HepG2 (cell line): ENCODE measurements around the gene TRRAP. TPM values are rescaled to one million over a fixed set of nuclear protein-coding genes. Genes with fewer than 3 reads are reported as not detected.

ENCODE experiments used
- ATAC-seq: fragments of 200-7000 bp; cut with Tn5 transposase; 3 replicates; pipeline ENCODE4 v1.9.1; 2020; ENCODE audit warnings: mild to moderate bottlenecking, moderate library complexity
- BruUV-seq: library from RNA; stranded (reverse); fragments of 400-500 nt; replicated peaks from 2 replicates; lab custom pipeline; 2021; lab: Mats Ljungman, UMichigan
- CTCF ChIA-PET: fragments of 300-600 bp; formaldehyde crosslinking; extraction: SDS; loops from one replicate; lab custom pipeline; 2021; ENCODE audit warnings: low total read pairs, inconsistent platforms, low intra/inter-chr PET ratio; lab: Yijun Ruan, JAX
- POLR2A ChIA-PET: fragments of 350-600 bp; sonication (Branson Sonifier 250); formaldehyde crosslinking; loops from one replicate; lab custom pipeline; 2020; ENCODE audit warnings: antibody characterized with exemption, inconsistent platforms; lab: Yijun Ruan, JAX
- DNase-seq: peaks from one replicate; pipeline ENCODE4 v3.0.0-alpha.2; 2015; ENCODE audit warnings: low spot score
- FAIRE-seq: peaks from 3 replicates; lab custom pipeline; 2011; peaks lifted over from hg19 to GRCh38; lab: Jason Lieb, UNC
- H2AFZ ChIP-seq: one replicate; pipeline ENCODE4 v1.6.1; 2011; ENCODE audit warnings: low read length, inconsistent platforms
- H3K27ac ChIP-seq: fragments of 300-600 bp; 3 replicates; pipeline ENCODE4 v1.8.0; 2011; ENCODE audit warnings: mixed run types, mild to moderate bottlenecking, mixed read lengths, low read length, inconsistent platforms; ENCODE audit not compliant: insufficient read depth; ENCODE audit errors: extremely low read length
- H3K27me3 ChIP-seq, 2 experiments: fragments of 200-600 bp in 1 of 2; 2 replicates in 1 of 2; 3 replicates in 1 of 2; pipeline versions ENCODE4 v1.6.0 to v1.8.0; 2011; ENCODE audit warnings: low read length in 2 of 2, mild to moderate bottlenecking in 2 of 2, moderate library complexity in 2 of 2, inconsistent platforms in 1 of 2; ENCODE audit not compliant: insufficient read depth in 2 of 2, control insufficient read depth in 1 of 2
- H3K36me3 ChIP-seq, 2 experiments: fragments of 200-600 bp in 1 of 2; replicated peaks in 1 of 2; 2 replicates in 1 of 2; 3 replicates in 1 of 2; pipeline versions ENCODE4 v1.5.1 to v1.8.0; 2011; ENCODE audit warnings: low read length in 2 of 2, inconsistent platforms in 1 of 2; ENCODE audit not compliant: insufficient read depth in 2 of 2, control insufficient read depth in 1 of 2
- H3K4me1 ChIP-seq: 2 replicates; pipeline ENCODE4 v1.5.1; 2012; ENCODE audit warnings: low read length, inconsistent platforms; ENCODE audit not compliant: insufficient read depth
- H3K4me2 ChIP-seq: 2 replicates; pipeline ENCODE4 v1.6.0; 2011; ENCODE audit warnings: low read depth, low read length, inconsistent platforms
- H3K4me3 ChIP-seq, 3 experiments: fragments of 200-600 bp in 1 of 3; sonication (generic), shearing (Covaris generic) in 1 of 3; replicated peaks in 1 of 3; 2 replicates each; pipeline ENCODE4 v1.5.1; 2011 to 2016; ENCODE audit warnings: low read length in 3 of 3, inconsistent platforms in 2 of 3, low read depth in 2 of 3, mild to moderate bottlenecking in 2 of 3, control low read depth in 1 of 3, mixed read lengths in 1 of 3; ENCODE audit not compliant: insufficient read depth in 1 of 3
- H3K79me2 ChIP-seq: one replicate; pipeline ENCODE4 v1.6.1; 2011; ENCODE audit warnings: low read length, inconsistent platforms; ENCODE audit not compliant: insufficient read depth
- H3K9ac ChIP-seq: 2 replicates; pipeline ENCODE4 v1.6.0; 2011; ENCODE audit warnings: mild to moderate bottlenecking, low read depth, low read length, inconsistent platforms; ENCODE audit not compliant: insufficient read depth
- H3K9me3 ChIP-seq: 2 replicates; pipeline ENCODE4 v1.5.1; 2012; ENCODE audit warnings: mild to moderate bottlenecking, low read length
- H4K20me1 ChIP-seq: 2 replicates; pipeline ENCODE4 v1.6.0; 2011; ENCODE audit warnings: inconsistent platforms, mild to moderate bottlenecking, low read length, moderate library complexity; ENCODE audit not compliant: insufficient read depth
- ATF2 ChIP-seq: sonication (generic); formaldehyde crosslinking; IDR thresholded peaks from 2 replicates; pipeline ENCODE4 v1.4.0; 2020; ENCODE audit warnings: missing genetic modification reagents
- CHD4 ChIP-seq: fragments of 200-600 bp; sonication (generic); IDR thresholded peaks from 2 replicates; pipeline ENCODE4 v1.7.0; 2017; ENCODE audit warnings: mild to moderate bottlenecking, low read length, borderline replicate concordance
- E2F1 ChIP-seq: sonication (generic); formaldehyde crosslinking; IDR thresholded peaks from 2 replicates; pipeline ENCODE4 v1.5.0; 2020; ENCODE audit warnings: missing genetic modification reagents
- FOXA3 ChIP-seq: IDR thresholded peaks from 2 replicates; pipeline ENCODE4 v1.6.1; 2016; ENCODE audit warnings: missing genetic modification reagents, missing compliant biosample characterization
- FOXK2 ChIP-seq: fragments of 450-650 bp; IDR thresholded peaks from 2 replicates; pipeline ENCODE4 v1.6.1; 2016
- FOXO4 ChIP-seq: sonication (generic); formaldehyde crosslinking; conservative IDR thresholded peaks from 2 replicates; pipeline ENCODE4 v1.8.1; 2023; ENCODE audit warnings: missing genetic modification reagents
- HMGXB3 ChIP-seq: sonication (generic); formaldehyde crosslinking; IDR thresholded peaks from 2 replicates; pipeline ENCODE4 v1.4.0; 2020; ENCODE audit warnings: missing genetic modification reagents, borderline replicate concordance
- NFIC ChIP-seq: IDR thresholded peaks from 2 replicates; pipeline ENCODE4 v1.6.1; 2012; ENCODE audit warnings: mild to moderate bottlenecking, low read length, inconsistent platforms
- PCBP2 ChIP-seq: fragments of 200-400 bp; formaldehyde crosslinking; optimal IDR thresholded peaks from 2 replicates; pipeline ENCODE3; 2018; ENCODE audit warnings: low read length, low read depth; ENCODE audit not compliant: poor library complexity, severe bottlenecking
- PHF21A ChIP-seq: sonication (generic); formaldehyde crosslinking; IDR thresholded peaks from 2 replicates; pipeline ENCODE4 v1.5.0; 2020; ENCODE audit warnings: mild to moderate bottlenecking, missing genetic modification reagents
- POLR2AphosphoS5 ChIP-seq: IDR thresholded peaks from 2 replicates; pipeline ENCODE4 v1.6.1; 2012; ENCODE audit warnings: low read depth, low read length
- TFAP4 ChIP-seq: sonication (generic); IDR thresholded peaks from 2 replicates; pipeline ENCODE4 v1.6.1; 2016; ENCODE audit warnings: low read depth, borderline replicate concordance
- ZNF3 ChIP-seq: IDR thresholded peaks from 2 replicates; pipeline ENCODE4 v1.7.0; 2017; ENCODE audit warnings: inconsistent platforms
- ZNF333 ChIP-seq: sonication (generic); formaldehyde crosslinking; IDR thresholded peaks from 2 replicates; pipeline ENCODE4 v1.4.0; 2020; ENCODE audit warnings: mild to moderate bottlenecking, missing genetic modification reagents, borderline replicate concordance
- ZNF354B ChIP-seq: sonication (generic); formaldehyde crosslinking; IDR thresholded peaks from 2 replicates; pipeline ENCODE4 v1.8.0; 2022; ENCODE audit warnings: mild to moderate bottlenecking, missing genetic modification reagents
- ZNF616 ChIP-seq: sonication (generic); formaldehyde crosslinking; IDR thresholded peaks from 2 replicates; pipeline ENCODE4 v1.5.0; 2020; ENCODE audit warnings: low read depth, mild to moderate bottlenecking, missing genetic modification reagents
- WGBS: methylation state at CpG from one replicate; pipeline ENCODE4 v1.1.6; 2017; ENCODE audit warnings: low lambda C conversion rate; 5-methylcytosine and 5-hydroxymethylcytosine counted together
- in situ Hi-C: cut with HindIII; loops from 2 replicates; pipeline ENCODE4 v1.10.0; 2017; ENCODE audit warnings: low pct_unique_long_range_greater_than_20kb; ENCODE audit not compliant: extremely low pct_ligation_motif_present
- intact Hi-C: fragments of 100-400 bp; cut with micrococcal nuclease; formaldehyde crosslinking; loops from one replicate; pipeline ENCODE4 v1.10.0; 2022; ENCODE audit not compliant: unreplicated experiment
- polyA plus RNA-seq, 8 experiments: library from polyadenylated mRNA; depleted of rRNA in 3 of 8; stranded (reverse) in 7 of 8; unstranded in 1 of 8; fragments of >200 nt; fragmentation: Illumina TruSeq in 4 of 8; extraction: Trizol in 4 of 8; gene quantifications; 2 replicates each; pipeline versions ENCODE4 v1.2.1 to v1.2.3, GENCODE V29; 2011 to 2016; ENCODE audit warnings: low read depth in 4 of 8, missing spikeins in 1 of 8, mixed read lengths in 1 of 8; ENCODE audit not compliant: insufficient read depth in 1 of 8
- total RNA-seq, 5 experiments: library from RNA; depleted of rRNA; stranded (reverse); fragments of >200 nt; fragmentation: Illumina TruSeq; extraction: Trizol; gene quantifications; 2 replicates each; pipeline ENCODE4 v1.2.3, GENCODE V29; 2016; ENCODE audit warnings: low read depth in 1 of 5

Gene TRRAP
- total and polyA plus RNA-seq, 2 of the 13 experiments (the other 11 are each of a cell fraction or from before 2014, with no cell fraction given), result 8.6 to 10.5 TPM

- BruUV-seq, result no TSS peak
- DNase-seq (no peak), ATAC-seq (no peak), FAIRE-seq (no peak)
- Histone ChIP-seq H3K4me2 (no peak overlapping the region), H3K4me3 (no peak overlapping the region), H3K4me1 (no peaks in the 10 kb centered on the region), H3K9me3 (no peaks in the 10 kb centered on the region), H3K79me2 (no peaks in the 10 kb centered on the region), H3K27me3 (no peaks in the 10 kb centered on the region), H3K36me3 (peaks cover 32 to 81% of the 10 kb centered on the region in 2 experiments), H2AFZ (no peak overlapping the region), H3K27ac (no peak overlapping the region), H4K20me1 (no peaks in the 10 kb centered on the region), H3K9ac (no peak overlapping the region)
- ChIA-PET POLR2A (no interaction called here), CTCF (no interaction called here)
- 97% methylated on average over 14 of the region's 15 CpGs for WGBS
- in situ Hi-C loops (no loop called here), intact Hi-C loops (no loop called here)
- TF ChIP-seq ZNF616 (CRISPR knock-in tag), result no peak
- TF ChIP-seq FOXO4 (CRISPR knock-in tag), result no peak
- TF ChIP-seq NFIC, result no peak
- TF ChIP-seq TFAP4, result no peak
- TF ChIP-seq PHF21A (CRISPR knock-in tag), result no peak
- TF ChIP-seq CHD4, result no peak
- TF ChIP-seq E2F1 (CRISPR knock-in tag), result no peak
- TF ChIP-seq ZNF3, result no peak
- TF ChIP-seq HMGXB3 (CRISPR knock-in tag), result no peak
- no peak for TF ChIP-seq FOXK2
- TF ChIP-seq ATF2 (CRISPR knock-in tag), result no peak
- TF ChIP-seq ZNF333, result no peak
- no peak for TF ChIP-seq POLR2AphosphoS5
- TF ChIP-seq FOXA3 (CRISPR knock-in tag), result no peak
- TF ChIP-seq PCBP2, result no peak
- TF ChIP-seq ZNF354B (CRISPR knock-in tag), result no peak
Measured at GRCh38 chr7:99003419-99003818, 125.1 kb downstream of the TRRAP start.
